ENCODE results near the gene GRK5. TPM values are rescaled to one million over a fixed set of nuclear protein-coding genes. Genes with fewer than 3 reads are reported as not detected.

GRK5 gene
- total and polyA plus RNA-seq, 9 of the 15 experiments (the other 6 are each of a cell fraction or from before 2014, with no cell fraction given) = 0.46 to 0.83 (median 0.67) TPM; not detected in 2

DNA sequence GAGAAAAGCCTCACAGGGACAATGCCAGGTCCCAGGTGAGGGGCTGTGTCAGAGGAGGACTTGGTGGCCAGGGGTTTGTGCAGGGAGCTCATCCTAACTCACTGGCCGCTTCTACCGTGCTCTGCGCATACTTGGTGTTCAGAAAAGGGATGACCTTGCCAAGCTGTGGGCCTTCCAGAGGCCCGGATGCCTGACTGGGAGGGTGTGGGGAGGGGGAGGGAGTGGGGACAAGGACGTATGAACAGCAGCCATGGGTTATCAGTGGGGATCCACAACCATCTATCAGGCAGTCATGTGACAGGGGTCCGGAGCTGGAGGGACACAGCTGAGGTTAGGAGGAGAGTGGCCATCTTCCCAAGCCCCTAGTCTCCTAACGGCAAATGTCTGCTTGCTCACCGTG lies 48.0 kb upstream of the GRK5 start:
- no peak overlapping the region for H3K9ac ChIP-seq (ENCODE audit: insufficient read depth in 1 of 2, low read depth in 2 of 2, low read length in 2 of 2)
- no peak for DNase-seq (ENCODE audit: extremely low read depth in 1 of 4, low spot score in 3 of 4)
- H3K79me2 ChIP-seq (ENCODE audit: control insufficient read depth, insufficient read depth, low read length) = peaks cover 26% of the 10 kb centered on the region
- no peak overlapping the region for H2AFZ ChIP-seq (ENCODE audit: low read depth, low read length)
- no peaks in the 10 kb centered on the region for H3K27me3 ChIP-seq (ENCODE audit: control insufficient read depth in 2 of 2, insufficient read depth in 2 of 2, low read length in 2 of 2)
- ChIA-PET CTCF (ENCODE audit: low intra/inter-chr PET ratio) (no interaction called here), POLR2A (interaction anchor here (0.5 to 1.1 kb wide), 2 partner anchors 11 to 226 kb away, joined by 3 to 5 read pairs; no protein-coding TSS in a partner anchor)
- no peak overlapping the region for H3K4me2 ChIP-seq (ENCODE audit: insufficient read depth, low read length)
- no peaks in the 10 kb centered on the region for H3K9me1 ChIP-seq (ENCODE audit: control insufficient read depth, insufficient read depth, low read length)
- H3K9me3 ChIP-seq (replicated peaks; ENCODE audit: control insufficient read depth, insufficient read depth, low read depth, low read length) = no peaks in the 10 kb centered on the region
- intact Hi-C loops (cut with micrococcal nuclease) (no loop called here), in situ Hi-C loops (cut with MboI) (no loop called here)
- H3K27ac ChIP-seq (ENCODE audit: extremely low read depth, low read depth, low read length) = no peak overlapping the region
- BruUV-seq (replicated peaks) = no TSS peak
- H4K20me1 ChIP-seq (replicated peaks; ENCODE audit: control insufficient read depth, insufficient read depth, low read length) = no peaks in the 10 kb centered on the region
- FAIRE-seq = no peak
- TF ChIP-seq PTTG1 (tag; IDR thresholded peaks at IDR 0.05; ENCODE audit: low read depth) (no peak), HDGF (IDR thresholded peaks at IDR 0.05) (no peak), ZNF324 (CRISPR knock-in tag; IDR thresholded peaks at IDR 0.05) (no peak), RBFOX2 (IDR thresholded peaks at IDR 0.05; ENCODE audit: low read depth, low read length) (peak; percentile 38; the same call in 1 of the 2 replicates), CCAR2 (IDR thresholded peaks at IDR 0.05; ENCODE audit: low read depth, low read length) (no peak), CBX3 (IDR thresholded peaks at IDR 0.05; ENCODE audit: borderline replicate concordance in 1 of 2, low read length in 2 of 2) (no peak)
- TF ChIP-seq, protein P1, sequence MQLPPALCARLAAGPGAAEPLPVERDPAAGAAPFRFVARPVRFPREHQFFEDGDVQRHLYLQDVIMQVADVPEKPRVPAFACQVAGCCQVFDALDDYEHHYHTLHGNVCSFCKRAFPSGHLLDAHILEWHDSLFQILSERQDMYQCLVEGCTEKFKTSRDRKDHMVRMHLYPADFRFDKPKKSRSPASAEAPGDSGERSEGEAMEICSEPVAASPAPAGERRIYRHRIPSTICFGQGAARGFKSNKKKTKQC (CRISPR knock-in tag; IDR thresholded peaks at IDR 0.05) = no peak
- no peak overlapping the region for H3K4me3 ChIP-seq
- H3K4me1 ChIP-seq (replicated peaks in 1 of 2; ENCODE audit: control insufficient read depth in 2 of 2, insufficient read depth in 2 of 2, low read length in 2 of 2) = peaks cover 15 to 23% of the 10 kb centered on the region in 2 experiments; a peak in 4 of 5 replicates
- 97% methylated on average over 5 of the region's 8 CpGs for WGBS (ENCODE audit: insufficient coverage, low coverage, missing lambda C conversion rate)
- peaks cover 68% of the 10 kb centered on the region for H3K36me3 ChIP-seq (ENCODE audit: control insufficient read depth, insufficient read depth, low read length)
- no peak for ATAC-seq

Data from K562 (cell line).